ES-I3 (cell line): ENCODE data around the gene C17orf75.
"Not testable (repeated sequence)": the region's sequence is repeated elsewhere in the genome, so short reads cannot be mapped to it uniquely, and the experiment has no call there.

Experiments used
- H3K36me3 ChIP-seq: 2 replicates; pipeline ENCODE4 v1.6.1; 2013; ENCODE audit warnings: mild to moderate bottlenecking, low read length, control low read depth, moderate library complexity; ENCODE audit not compliant: insufficient read depth
- H3K4me1 ChIP-seq: 2 replicates; pipeline ENCODE4 v1.6.1; 2013; ENCODE audit warnings: mild to moderate bottlenecking, control low read depth, low read length; ENCODE audit not compliant: insufficient read depth
- H3K9ac ChIP-seq: 2 replicates; pipeline ENCODE4 v1.6.1; 2013; ENCODE audit warnings: low read depth, mild to moderate bottlenecking, low read length, moderate library complexity
- H3K9me3 ChIP-seq: 2 replicates; pipeline ENCODE4 v1.6.1; 2013; ENCODE audit warnings: mild to moderate bottlenecking, low read length, moderate library complexity; ENCODE audit not compliant: control insufficient read depth, insufficient read depth

C17orf75 gene, protein sequence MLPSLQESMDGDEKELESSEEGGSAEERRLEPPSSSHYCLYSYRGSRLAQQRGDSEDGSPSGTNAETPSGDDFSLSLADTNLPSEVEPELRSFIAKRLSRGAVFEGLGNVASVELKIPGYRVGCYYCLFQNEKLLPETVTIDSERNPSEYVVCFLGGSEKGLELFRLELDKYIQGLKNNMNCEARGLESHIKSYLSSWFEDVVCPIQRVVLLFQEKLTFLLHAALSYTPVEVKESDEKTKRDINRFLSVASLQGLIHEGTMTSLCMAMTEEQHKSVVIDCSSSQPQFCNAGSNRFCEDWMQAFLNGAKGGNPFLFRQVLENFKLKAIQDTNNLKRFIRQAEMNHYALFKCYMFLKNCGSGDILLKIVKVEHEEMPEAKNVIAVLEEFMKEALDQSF

DNA sequence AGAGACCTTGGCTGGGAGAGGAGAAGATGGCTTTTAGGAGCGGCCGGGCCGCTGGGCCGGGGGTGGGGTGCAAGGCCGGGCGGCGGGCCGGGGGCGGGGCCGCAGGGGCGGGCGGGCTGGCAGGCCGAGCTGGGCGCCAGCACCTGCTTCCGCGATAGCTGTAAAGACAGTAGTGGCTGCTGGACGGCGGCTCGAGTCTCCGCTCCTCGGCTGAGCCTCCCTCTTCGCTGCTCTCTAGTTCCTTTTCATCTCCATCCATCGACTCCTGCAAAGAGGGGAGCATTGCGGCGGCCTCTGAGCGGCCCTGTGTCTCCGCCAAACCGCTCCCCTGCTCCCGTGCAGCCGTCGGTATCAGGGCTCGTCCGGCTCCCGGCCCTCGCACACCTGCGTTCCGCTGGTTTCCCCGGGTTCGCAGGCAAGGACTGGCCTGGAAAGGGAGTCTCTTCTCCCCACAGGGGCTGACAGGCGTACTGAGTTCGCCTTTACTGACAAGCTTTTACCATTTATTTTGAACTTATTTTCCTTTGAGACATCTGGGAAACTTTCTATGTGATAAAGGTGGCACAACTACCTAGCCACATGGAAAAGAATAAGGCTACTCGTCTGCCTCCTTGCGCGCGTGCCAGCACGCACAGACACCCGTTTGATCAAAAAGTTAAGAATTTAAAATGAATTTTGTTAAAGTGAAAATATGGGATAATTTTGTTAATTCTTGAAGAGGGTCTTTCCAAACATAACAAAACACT, at the start of gene C17orf75:
Gene C17orf75, minus strand, starts transcription at position 317 of the 746 bp plus-strand sequence. Its CDS starts 34 bp downstream, at position 283.
- peak within 1 kb of the TSS; percentile 92 for H3K9ac ChIP-seq
- H3K9me3 ChIP-seq, result no peaks in the 10 kb centered on the region
- H3K36me3 ChIP-seq, result peaks cover 10% of the 10 kb centered on the region; the same call in 1 of the 2 replicates
- no peaks in the 10 kb centered on the region for H3K4me1 ChIP-seq

DNA sequence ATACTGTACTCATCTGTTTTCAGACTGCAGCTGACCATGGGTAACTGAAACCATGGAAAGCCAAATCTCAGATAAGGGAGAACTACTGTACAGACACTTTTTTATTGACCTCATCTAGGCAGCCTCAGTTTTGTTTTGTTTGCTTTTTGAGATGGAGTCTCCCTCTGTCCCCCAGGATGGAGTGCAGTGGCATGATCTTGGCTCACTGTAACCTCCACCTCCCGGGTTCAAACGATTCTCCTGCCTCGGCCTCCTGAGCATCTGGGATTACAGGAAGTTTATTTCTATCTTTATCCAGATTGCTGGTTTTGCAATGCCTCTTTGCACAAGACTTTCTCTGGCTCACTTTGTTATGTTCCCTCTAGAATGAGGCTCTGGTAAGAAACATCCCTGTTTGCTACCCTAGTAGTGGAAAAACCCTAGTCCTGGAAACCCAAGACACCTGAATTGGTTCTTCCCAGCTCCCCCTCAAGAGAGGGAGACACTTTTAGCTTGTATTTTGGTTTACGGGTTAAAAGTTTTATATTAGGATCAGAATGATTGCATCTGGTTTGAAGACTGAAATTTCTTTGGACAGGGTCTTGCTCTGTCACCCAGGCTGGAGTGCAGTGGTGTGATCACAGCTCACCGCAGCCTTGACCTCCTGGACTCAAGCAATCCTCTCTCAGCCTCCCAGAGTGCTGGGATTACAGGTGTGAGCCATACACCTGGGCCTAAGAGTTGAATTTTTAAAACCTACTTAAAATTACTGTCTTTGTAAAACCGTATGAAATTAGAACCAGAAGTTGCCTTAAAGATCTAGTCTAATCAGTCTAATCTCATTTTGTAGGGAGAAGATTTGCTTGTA, 46.9 kb upstream of the C17orf75 start:
- no peak overlapping the region for H3K9ac ChIP-seq
- peaks cover 2% of the 10 kb centered on the region for H3K36me3 ChIP-seq
- no peaks in the 10 kb centered on the region for H3K4me1 ChIP-seq
- no peaks in the 10 kb centered on the region for H3K9me3 ChIP-seq

DNA sequence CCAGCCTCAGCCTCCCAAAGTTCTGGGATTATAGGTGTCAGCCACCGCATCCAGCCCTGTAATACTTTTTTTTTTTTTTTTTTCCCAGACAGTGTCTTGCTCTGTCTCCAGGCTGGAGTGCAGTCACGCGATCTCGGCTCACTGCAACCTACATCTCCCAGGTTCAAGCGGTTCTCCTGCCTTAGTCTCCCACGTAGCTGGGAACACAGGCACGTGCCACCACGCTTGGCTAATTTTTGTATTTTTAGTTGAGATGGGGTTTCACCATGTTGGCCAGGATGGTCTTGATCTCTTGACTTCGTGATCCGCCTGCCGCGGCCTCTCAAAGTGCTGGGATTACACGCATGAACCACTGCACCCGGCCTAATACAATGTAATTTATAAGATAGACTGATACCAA, 46.2 kb upstream of the C17orf75 start:
- H3K9ac ChIP-seq, H3K4me1 ChIP-seq, H3K9me3 ChIP-seq, H3K36me3 ChIP-seq: not testable (repeated sequence)

DNA sequence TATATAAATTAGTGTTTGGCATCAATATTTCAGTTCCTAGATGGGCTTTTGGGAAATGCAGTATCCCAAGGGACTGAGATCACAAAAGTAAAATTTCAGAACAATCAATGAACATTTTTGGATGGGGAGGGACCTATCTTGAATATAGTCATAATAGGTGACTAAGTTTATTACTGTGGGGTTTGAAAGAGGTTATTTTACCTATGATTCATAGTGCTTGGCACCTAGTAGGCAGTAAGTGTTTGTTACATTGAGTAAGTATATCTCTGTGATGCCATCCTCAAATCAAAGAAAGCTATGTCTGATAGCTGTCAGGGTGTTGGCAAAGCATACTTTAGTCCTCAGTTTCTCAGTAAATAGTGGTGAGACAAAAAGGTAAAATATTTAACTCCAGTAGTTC, 44.9 kb upstream of the C17orf75 start:
- no peaks in the 10 kb centered on the region for H3K9me3 ChIP-seq
- no peaks in the 10 kb centered on the region for H3K4me1 ChIP-seq
- H3K9ac ChIP-seq, result no peak overlapping the region
- peaks cover 2% of the 10 kb centered on the region for H3K36me3 ChIP-seq

DNA sequence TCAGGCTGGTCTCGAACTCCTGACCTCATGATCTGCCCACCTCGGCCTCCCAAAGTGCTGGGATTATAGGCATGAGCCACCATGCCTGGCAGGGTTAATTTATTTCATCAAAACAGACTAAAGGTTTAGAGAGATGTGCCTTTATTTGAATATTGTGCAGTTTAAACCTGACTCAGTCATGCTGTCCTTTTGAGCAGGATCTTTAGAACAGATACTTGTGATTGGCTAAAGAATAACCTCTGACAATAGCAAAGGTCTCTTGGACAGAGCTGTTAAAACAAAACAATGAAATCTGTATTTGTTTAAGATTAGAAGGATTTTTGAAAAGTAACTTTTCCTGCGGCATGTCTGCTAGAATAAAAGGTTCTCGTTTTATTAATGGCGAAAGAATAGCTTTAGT, 44.0 kb upstream of the C17orf75 start:
- H3K4me1 ChIP-seq, result no peaks in the 10 kb centered on the region
- no peak overlapping the region for H3K9ac ChIP-seq
- H3K36me3 ChIP-seq, result peaks cover 2% of the 10 kb centered on the region
- no peaks in the 10 kb centered on the region for H3K9me3 ChIP-seq

DNA sequence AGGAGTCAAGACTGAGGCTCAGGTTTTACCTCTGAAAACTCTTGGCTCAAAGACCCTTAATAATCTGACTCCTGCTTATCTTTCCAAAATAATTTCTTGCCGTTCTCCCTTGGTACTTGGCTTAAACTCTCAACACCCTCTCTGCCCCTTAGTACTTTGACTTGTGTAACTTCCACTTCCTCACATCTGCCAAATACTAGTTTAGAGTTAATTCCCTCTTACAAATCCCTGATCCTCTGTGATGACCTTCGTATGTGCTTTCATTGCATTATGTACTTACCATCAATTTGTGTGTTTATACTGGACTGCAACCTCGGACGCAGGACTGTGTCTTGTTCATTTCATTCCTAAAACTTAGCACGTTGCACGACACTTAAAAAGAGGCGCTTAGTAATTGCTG, 43.1 kb upstream of the C17orf75 start:
- Histone ChIP-seq H3K9ac (no peak overlapping the region), H3K9me3 (no peaks in the 10 kb centered on the region), H3K36me3 (peaks cover 2% of the 10 kb centered on the region), H3K4me1 (no peaks in the 10 kb centered on the region)

DNA sequence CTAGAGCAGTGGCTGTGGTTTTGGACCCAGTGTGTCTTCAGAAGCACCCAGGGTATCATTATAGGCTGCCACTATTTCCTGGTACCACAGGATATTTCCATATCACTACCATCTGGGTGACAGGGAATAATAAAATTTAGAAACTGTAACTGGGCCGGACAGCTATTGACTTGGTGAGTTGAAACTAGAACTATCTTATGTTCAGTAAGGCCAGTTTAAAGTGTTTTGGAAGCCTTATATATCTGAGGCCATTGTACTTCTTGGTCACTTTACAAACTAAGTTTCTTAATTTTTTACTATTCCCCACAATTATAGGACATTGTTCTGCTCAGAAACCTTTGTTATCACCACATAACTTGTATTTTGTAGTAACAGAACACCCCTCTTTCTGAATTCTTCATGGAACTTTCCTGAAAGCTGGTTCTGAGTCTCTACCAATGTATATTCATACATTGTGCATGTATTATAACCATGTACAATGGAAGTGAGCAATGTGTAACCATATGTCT, 42.0 kb upstream of the C17orf75 start:
- H3K9ac ChIP-seq, result no peak overlapping the region
- peaks cover 2% of the 10 kb centered on the region; the same call in 1 of the 2 replicates for H3K36me3 ChIP-seq
- H3K9me3 ChIP-seq, result no peaks in the 10 kb centered on the region
- H3K4me1 ChIP-seq, result no peaks in the 10 kb centered on the region

DNA sequence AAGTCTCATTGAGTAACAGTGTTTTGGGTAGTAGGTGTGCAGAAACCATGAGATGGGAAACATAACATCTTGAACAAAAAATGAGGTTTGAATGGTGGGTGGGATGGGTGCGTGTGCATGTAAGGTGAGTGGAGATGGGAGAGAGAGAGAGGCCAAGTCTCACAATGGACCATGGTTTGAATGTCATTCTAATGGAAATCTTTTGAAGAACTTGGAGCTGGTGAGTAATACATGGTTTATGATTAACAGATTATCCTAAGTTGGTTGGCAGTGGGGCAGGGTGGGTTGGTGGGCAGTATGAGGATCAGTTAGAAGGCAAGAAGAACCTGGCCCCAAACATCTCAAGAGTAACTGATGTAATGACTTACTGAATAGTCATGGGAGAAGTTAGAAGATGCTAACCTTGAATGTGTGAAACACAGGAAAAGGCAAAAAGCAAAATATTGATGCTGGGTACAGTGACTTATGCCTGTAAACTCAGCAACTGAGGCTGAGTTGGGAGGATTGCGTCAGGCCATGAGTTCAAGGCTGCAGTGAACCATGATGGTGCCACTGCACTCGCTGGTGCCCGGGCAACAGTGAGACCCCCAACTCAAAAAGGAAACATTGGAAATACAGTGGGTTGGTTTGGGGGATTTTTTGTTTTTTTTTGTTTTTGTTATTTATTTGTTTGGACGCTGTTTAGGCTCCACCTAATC, 40.7 kb upstream of the C17orf75 start:
- no peaks in the 10 kb centered on the region for H3K4me1 ChIP-seq
- no peak overlapping the region for H3K9ac ChIP-seq
- H3K36me3 ChIP-seq, result peaks cover 6% of the 10 kb centered on the region; the same call in 1 of the 2 replicates
- no peaks in the 10 kb centered on the region for H3K9me3 ChIP-seq

DNA sequence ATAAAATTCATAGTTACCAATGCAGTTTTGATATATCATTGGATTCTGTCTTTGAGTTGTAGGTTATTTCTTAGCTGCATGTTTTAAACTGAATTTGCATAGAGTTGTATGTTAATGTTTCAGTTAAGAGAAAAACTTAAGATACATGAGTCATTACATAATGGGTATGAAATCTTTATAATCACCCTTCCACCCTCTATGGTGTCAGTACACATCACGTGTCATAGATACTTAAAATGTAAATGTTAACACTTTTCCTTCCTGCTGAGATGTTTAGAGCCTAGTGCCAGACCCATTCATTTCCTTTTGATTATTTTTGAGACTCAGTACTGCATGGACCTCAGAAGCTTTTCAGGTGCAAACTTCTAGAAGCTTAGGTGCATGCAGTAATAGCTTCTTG, 28.5 kb upstream of the C17orf75 start:
- no peaks in the 10 kb centered on the region for H3K4me1 ChIP-seq

DNA sequence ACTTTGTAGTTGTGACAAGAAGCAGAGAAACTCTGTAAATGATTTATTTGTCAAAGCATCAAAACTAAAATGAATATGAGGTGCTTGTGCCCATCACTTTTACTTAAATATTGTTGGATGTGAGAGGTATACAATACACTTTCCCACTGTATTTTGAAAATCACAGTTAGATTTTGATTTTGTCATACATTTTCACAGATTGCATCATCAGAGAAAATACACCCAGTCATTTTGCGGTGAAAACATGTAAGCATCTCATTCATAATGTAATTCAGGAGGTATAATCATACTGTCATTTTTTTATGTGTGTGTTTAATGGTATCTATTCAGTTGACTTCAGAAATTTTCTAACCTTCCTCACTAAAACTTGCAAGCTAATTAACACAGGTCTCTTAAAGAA, 19.3 kb upstream of the C17orf75 start:
- H3K36me3 ChIP-seq, result peaks cover 40% of the 10 kb centered on the region
- H3K9ac ChIP-seq, result no peak overlapping the region
- no peaks in the 10 kb centered on the region for H3K4me1 ChIP-seq

More for the DNA sequence above, 28.5 kb upstream of the C17orf75 start:
- H3K9ac ChIP-seq, result no peak overlapping the region
- no peaks in the 10 kb centered on the region for H3K9me3 ChIP-seq
- peaks cover 59% of the 10 kb centered on the region for H3K36me3 ChIP-seq

DNA sequence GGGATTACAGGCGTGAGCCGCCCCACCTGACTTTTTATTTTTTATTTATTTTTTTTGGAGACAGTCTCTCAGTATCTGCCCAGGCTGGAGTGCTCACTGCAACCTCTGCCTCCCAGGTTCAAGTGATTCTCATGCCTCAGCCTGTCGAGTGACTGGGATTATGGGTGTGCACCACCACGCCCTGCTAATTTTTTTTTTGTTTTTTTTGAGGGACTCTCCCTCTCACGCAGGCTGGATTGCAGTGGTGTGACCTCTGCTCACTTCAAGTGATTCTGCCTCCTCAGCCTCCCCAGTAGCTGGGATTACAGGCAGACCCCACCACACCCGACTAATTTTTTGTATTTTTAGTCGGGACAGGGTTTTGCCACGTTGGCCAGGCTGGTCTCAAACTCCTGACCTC, 15.6 kb upstream of the C17orf75 start:
- Histone ChIP-seq H3K4me1 (peaks cover 9% of the 10 kb centered on the region), H3K36me3 (peaks cover 34% of the 10 kb centered on the region), H3K9ac (no peak overlapping the region), H3K9me3 (no peaks in the 10 kb centered on the region)

More for the DNA sequence above, 19.3 kb upstream of the C17orf75 start:
- no peaks in the 10 kb centered on the region for H3K9me3 ChIP-seq

DNA sequence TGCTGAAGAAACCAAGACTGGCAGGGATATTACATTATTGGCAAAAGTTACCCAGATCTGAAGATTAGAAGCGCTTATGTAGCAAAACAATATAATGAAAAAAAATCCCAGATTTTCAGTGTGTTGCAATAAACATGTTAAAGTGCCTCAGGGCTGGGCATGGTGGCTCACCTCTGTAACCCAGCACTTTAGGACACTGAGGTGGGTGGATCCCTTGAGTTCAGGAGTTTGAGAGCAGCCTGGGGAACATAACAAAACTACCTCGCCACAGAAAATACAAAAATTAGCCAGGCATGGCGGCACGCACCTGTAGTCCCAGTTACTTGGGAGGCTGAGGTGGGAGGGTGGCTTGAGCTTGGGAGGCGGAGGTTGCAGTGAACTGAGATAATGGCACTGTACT, 14.8 kb upstream of the C17orf75 start:
- Histone ChIP-seq H3K9me3 (no peaks in the 10 kb centered on the region), H3K9ac (no peak overlapping the region), H3K4me1 (peaks cover 9% of the 10 kb centered on the region), H3K36me3 (peaks cover 28% of the 10 kb centered on the region)

DNA sequence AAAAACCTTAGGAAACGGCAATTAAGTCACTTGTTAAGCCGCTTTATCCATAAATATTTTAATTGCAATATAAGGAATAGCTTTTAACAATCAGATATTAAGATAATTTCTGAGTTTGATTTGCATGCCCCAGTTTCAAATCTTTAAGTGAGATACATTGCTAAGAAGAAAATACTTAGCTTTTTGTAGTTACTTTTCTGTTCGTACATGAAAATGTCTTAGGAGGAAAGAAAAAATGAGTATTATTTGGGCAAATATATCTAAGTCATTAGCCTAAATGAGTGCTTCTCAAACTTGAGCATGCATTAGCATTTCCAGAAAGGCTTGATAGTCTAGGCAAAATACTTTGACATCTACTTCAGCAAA, 14.4 kb upstream of the C17orf75 start:
- H3K36me3 ChIP-seq, result peaks cover 28% of the 10 kb centered on the region
- peaks cover 9% of the 10 kb centered on the region for H3K4me1 ChIP-seq
- no peak overlapping the region for H3K9ac ChIP-seq
- H3K9me3 ChIP-seq, result no peaks in the 10 kb centered on the region
